Measurements from ENCODE around the gene GSK3B. TPM values are rescaled to one million over a fixed set of nuclear protein-coding genes. Genes with fewer than 3 reads are reported as not detected.

Gene GSK3B
- total and polyA plus RNA-seq, 2 experiments from 2014 or later = 29.0 to 45.3 TPM

GRCh38 chr3:119808843-119809242 is 285.4 kb downstream of the GSK3B start:
- H4K20me1 ChIP-seq (replicated peaks; ENCODE audit: insufficient read depth) = no peaks in the 10 kb centered on the region
- ATAC-seq (no peak; the same call in 2 of the 3 replicates), DNase-seq (ENCODE audit: low spot score) (no peak)
- H3K27ac Mint-ChIP-seq = no peak overlapping the region
- H3K27ac ChIP-seq (ENCODE audit: low read depth) = no peak overlapping the region
- H3K4me1 ChIP-seq (ENCODE audit: insufficient read depth) = peaks cover 7% of the 10 kb centered on the region; the same call in 1 of the 2 replicates
- H3K4me1 Mint-ChIP-seq = peaks cover 9% of the 10 kb centered on the region; the same call in 2 of the 3 replicates
- no peaks in the 10 kb centered on the region for H3K36me3 ChIP-seq (ENCODE audit: insufficient read depth)
- no peaks in the 10 kb centered on the region for H3K36me3 Mint-ChIP-seq (ENCODE audit: low read depth)
- peak overlapping the region; percentile 80 for H2AFZ ChIP-seq
- no peak overlapping the region for H3K4me3 Mint-ChIP-seq
- peak overlapping the region; percentile 39; the same call in 1 of the 2 replicates for H3K4me3 ChIP-seq
- H3K4me2 ChIP-seq = peak overlapping the region; percentile 72
- no peaks in the 10 kb centered on the region for H3F3A ChIP-seq (replicated peaks; ENCODE audit: low read depth)
- no peaks in the 10 kb centered on the region for H3K79me2 ChIP-seq (replicated peaks; ENCODE audit: insufficient read depth)
- H3K27me3 ChIP-seq (ENCODE audit: insufficient read depth) = no peaks in the 10 kb centered on the region
- no peaks in the 10 kb centered on the region for H3K9me3 Mint-ChIP-seq
- TF ChIP-seq REST (IDR thresholded peaks at IDR 0.05; ENCODE audit: unreplicated experiment) (no peak), EZH2phosphoT487 (IDR thresholded peaks at IDR 0.05; ENCODE audit: unreplicated experiment) (no peak), ETS1 (IDR thresholded peaks at IDR 0.05) (no peak), ZNF331 (CRISPR knock-in tag; IDR thresholded peaks at IDR 0.05; ENCODE audit: low read depth) (no peak), CTCF (conservative IDR thresholded peaks at IDR 0.05; ENCODE audit: low read depth in 2 of 2) (no peak), STAT1 (IDR thresholded peaks at IDR 0.05; ENCODE audit: unreplicated experiment) (no peak), ZNF114 (CRISPR knock-in tag; IDR thresholded peaks at IDR 0.05) (no peak), CREB1 (CRISPR knock-in tag; IDR thresholded peaks at IDR 0.05; ENCODE audit: low read depth) (no peak), POLR2AphosphoS5 (IDR thresholded peaks at IDR 0.05; ENCODE audit: low read depth) (no peak), EZH2 (IDR thresholded peaks at IDR 0.05; ENCODE audit: low read depth, unreplicated experiment) (no peak), JUNB (IDR thresholded peaks at IDR 0.05; ENCODE audit: unreplicated experiment) (no peak), NANOG (IDR thresholded peaks at IDR 0.05; ENCODE audit: borderline replicate concordance) (no peak)
- TF ChIP-seq, protein P1, sequence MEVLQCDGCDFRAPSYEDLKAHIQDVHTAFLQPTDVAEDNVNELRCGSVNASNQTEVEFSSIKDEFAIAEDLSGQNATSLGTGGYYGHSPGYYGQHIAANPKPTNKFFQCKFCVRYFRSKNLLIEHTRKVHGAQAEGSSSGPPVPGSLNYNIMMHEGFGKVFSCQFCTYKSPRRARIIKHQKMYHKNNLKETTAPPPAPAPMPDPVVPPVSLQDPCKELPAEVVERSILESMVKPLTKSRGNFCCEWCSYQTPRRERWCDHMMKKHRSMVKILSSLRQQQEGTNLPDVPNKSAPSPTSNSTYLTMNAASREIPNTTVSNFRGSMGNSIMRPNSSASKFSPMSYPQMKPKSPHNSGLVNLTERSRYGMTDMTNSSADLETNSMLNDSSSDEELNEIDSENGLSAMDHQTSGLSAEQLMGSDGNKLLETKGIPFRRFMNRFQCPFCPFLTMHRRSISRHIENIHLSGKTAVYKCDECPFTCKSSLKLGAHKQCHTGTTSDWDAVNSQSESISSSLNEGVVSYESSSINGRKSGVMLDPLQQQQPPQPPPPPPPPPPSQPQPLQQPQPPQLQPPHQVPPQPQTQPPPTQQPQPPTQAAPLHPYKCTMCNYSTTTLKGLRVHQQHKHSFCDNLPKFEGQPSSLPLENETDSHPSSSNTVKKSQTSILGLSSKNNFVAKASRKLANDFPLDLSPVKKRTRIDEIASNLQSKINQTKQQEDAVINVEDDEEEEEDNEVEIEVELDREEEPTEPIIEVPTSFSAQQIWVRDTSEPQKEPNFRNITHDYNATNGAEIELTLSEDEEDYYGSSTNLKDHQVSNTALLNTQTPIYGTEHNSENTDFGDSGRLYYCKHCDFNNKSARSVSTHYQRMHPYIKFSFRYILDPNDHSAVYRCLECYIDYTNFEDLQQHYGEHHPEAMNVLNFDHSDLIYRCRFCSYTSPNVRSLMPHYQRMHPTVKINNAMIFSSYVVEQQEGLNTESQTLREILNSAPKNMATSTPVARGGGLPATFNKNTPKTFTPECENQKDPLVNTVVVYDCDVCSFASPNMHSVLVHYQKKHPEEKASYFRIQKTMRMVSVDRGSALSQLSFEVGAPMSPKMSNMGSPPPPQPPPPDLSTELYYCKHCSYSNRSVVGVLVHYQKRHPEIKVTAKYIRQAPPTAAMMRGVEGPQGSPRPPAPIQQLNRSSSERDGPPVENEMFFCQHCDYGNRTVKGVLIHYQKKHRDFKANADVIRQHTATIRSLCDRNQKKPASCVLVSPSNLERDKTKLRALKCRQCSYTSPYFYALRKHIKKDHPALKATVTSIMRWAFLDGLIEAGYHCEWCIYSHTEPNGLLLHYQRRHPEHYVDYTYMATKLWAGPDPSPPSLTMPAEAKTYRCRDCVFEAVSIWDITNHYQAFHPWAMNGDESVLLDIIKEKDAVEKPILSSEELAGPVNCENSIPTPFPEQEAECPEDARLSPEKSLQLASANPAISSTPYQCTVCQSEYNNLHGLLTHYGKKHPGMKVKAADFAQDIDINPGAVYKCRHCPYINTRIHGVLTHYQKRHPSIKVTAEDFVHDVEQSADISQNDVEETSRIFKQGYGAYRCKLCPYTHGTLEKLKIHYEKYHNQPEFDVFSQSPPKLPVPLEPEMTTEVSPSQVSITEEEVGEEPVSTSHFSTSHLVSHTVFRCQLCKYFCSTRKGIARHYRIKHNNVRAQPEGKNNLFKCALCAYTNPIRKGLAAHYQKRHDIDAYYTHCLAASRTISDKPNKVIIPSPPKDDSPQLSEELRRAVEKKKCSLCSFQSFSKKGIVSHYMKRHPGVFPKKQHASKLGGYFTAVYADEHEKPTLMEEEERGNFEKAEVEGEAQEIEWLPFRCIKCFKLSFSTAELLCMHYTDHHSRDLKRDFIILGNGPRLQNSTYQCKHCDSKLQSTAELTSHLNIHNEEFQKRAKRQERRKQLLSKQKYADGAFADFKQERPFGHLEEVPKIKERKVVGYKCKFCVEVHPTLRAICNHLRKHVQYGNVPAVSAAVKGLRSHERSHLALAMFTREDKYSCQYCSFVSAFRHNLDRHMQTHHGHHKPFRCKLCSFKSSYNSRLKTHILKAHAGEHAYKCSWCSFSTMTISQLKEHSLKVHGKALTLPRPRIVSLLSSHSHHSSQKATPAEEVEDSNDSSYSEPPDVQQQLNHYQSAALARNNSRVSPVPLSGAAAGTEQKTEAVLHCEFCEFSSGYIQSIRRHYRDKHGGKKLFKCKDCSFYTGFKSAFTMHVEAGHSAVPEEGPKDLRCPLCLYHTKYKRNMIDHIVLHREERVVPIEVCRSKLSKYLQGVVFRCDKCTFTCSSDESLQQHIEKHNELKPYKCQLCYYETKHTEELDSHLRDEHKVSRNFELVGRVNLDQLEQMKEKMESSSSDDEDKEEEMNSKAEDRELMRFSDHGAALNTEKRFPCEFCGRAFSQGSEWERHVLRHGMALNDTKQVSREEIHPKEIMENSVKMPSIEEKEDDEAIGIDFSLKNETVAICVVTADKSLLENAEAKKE (CRISPR knock-in tag; IDR thresholded peaks at IDR 0.05) = no peak
- H3K27me3 Mint-ChIP-seq (ENCODE audit: insufficient read depth, low read depth, poor library complexity) = peaks cover 13% of the 10 kb centered on the region
- no peaks in the 10 kb centered on the region for H3K9me2 ChIP-seq (ENCODE audit: insufficient read depth)

Data from GM23338 (cell line).